ENCODE results near the gene TGFBR3. TPM values are rescaled to one million over a fixed set of nuclear protein-coding genes. Genes with fewer than 3 reads are reported as not detected.

Gene TGFBR3
- total RNA-seq, 1 donor from 2014 or later: 51.7 TPM

GRCh38 chr1:91741906-91742305, 144.0 kb downstream of the TGFBR3 start:
- no peaks in the 10 kb centered on the region for H3K27me3 ChIP-seq (ENCODE audit: low read depth)
- no peak overlapping the region for H3K4me3 ChIP-seq
- H3K4me1 ChIP-seq: peaks cover 51% of the 10 kb centered on the region
- no peak for ATAC-seq
- no peak for TF ChIP-seq CTCF (IDR thresholded peaks at IDR 0.05)
- peaks cover 8% of the 10 kb centered on the region for H3K36me3 ChIP-seq
- intact Hi-C loops (cut with DNase I): no loop called here
- H3K9me3 ChIP-seq: no peaks in the 10 kb centered on the region
- DNase-seq: no peak
- H3K27ac ChIP-seq: no peak overlapping the region

- Histone ChIP-seq H3K27ac (no peak overlapping the region), H3K4me1 (peaks cover 53% of the 10 kb centered on the region), H3K9me3 (no peaks in the 10 kb centered on the region), H3K36me3 (peaks cover 8% of the 10 kb centered on the region), H3K4me3 (no peak overlapping the region), H3K27me3 (ENCODE audit: low read depth) (no peaks in the 10 kb centered on the region)
- intact Hi-C loops (cut with DNase I): no loop called here
- ATAC-seq (no peak), DNase-seq (no peak)
- no peak for TF ChIP-seq CTCF (IDR thresholded peaks at IDR 0.05)
Observed at GRCh38 chr1:91741301-91741700, 144.7 kb downstream of the TGFBR3 start.

- H3K4me3 ChIP-seq: no peak overlapping the region
- H3K9me3 ChIP-seq: no peaks in the 10 kb centered on the region
- peaks cover 26% of the 10 kb centered on the region for H3K4me1 ChIP-seq
- H3K27me3 ChIP-seq (ENCODE audit: low read depth): no peaks in the 10 kb centered on the region
- TF ChIP-seq CTCF (IDR thresholded peaks at IDR 0.05): no peak
- peak overlapping the region; percentile 78 for H3K27ac ChIP-seq
- DNase-seq: no peak
- peaks cover 8% of the 10 kb centered on the region for H3K36me3 ChIP-seq
- intact Hi-C loops (cut with DNase I): no loop called here
- ATAC-seq: no peak
Observed at GRCh38 chr1:91737650-91738049, 148.3 kb downstream of the TGFBR3 start.

- DNase-seq: no peak
- Histone ChIP-seq H3K27ac (peak overlapping the region; percentile 78), H3K9me3 (no peaks in the 10 kb centered on the region), H3K4me3 (no peak overlapping the region), H3K27me3 (ENCODE audit: low read depth) (no peaks in the 10 kb centered on the region), H3K36me3 (peaks cover 8% of the 10 kb centered on the region), H3K4me1 (peaks cover 25% of the 10 kb centered on the region)
- intact Hi-C loops (cut with DNase I): no loop called here
- TF ChIP-seq CTCF (IDR thresholded peaks at IDR 0.05): no peak
- ATAC-seq: peak; percentile 79 to 84
Observed at GRCh38 chr1:91736715-91737615, 149.0 kb downstream of the TGFBR3 start.

- H3K27me3 ChIP-seq (ENCODE audit: low read depth): no peaks in the 10 kb centered on the region
- H3K27ac ChIP-seq: peak overlapping the region; percentile 78
- DNase-seq: no peak
- peaks cover 8% of the 10 kb centered on the region for H3K36me3 ChIP-seq
- no peak for ATAC-seq
- intact Hi-C loops (cut with DNase I): no loop called here
- no peak overlapping the region for H3K4me3 ChIP-seq
- H3K4me1 ChIP-seq: peaks cover 30% of the 10 kb centered on the region
- no peaks in the 10 kb centered on the region for H3K9me3 ChIP-seq
- no peak for TF ChIP-seq CTCF (IDR thresholded peaks at IDR 0.05)
Observed at GRCh38 chr1:91736146-91736714, 149.7 kb downstream of the TGFBR3 start.
